HepG2 (cell line): ENCODE measurements around the gene NGF. TPM values are rescaled to one million over a fixed set of nuclear protein-coding genes. Genes with fewer than 3 reads are reported as not detected.

Source experiments
- ATAC-seq: fragments of 200-7000 bp; cut with Tn5 transposase; 3 replicates; pipeline ENCODE4 v1.9.1; 2020; ENCODE audit warnings: mild to moderate bottlenecking, moderate library complexity
- BruUV-seq: library from RNA; stranded (reverse); fragments of 400-500 nt; replicated peaks from 2 replicates; lab custom pipeline; 2021; lab: Mats Ljungman, UMichigan
- CTCF ChIA-PET: fragments of 300-600 bp; formaldehyde crosslinking; extraction: SDS; loops from one replicate; lab custom pipeline; 2021; ENCODE audit warnings: low total read pairs, inconsistent platforms, low intra/inter-chr PET ratio; lab: Yijun Ruan, JAX
- POLR2A ChIA-PET: fragments of 350-600 bp; sonication (Branson Sonifier 250); formaldehyde crosslinking; loops from one replicate; lab custom pipeline; 2020; ENCODE audit warnings: antibody characterized with exemption, inconsistent platforms; lab: Yijun Ruan, JAX
- DNase-seq: peaks from one replicate; pipeline ENCODE4 v3.0.0-alpha.2; 2015; ENCODE audit warnings: low spot score
- FAIRE-seq: peaks from 3 replicates; lab custom pipeline; 2011; peaks lifted over from hg19 to GRCh38; lab: Jason Lieb, UNC
- H2AFZ ChIP-seq: one replicate; pipeline ENCODE4 v1.6.1; 2011; ENCODE audit warnings: low read length, inconsistent platforms
- H3K27ac ChIP-seq: fragments of 300-600 bp; 3 replicates; pipeline ENCODE4 v1.8.0; 2011; ENCODE audit warnings: mixed run types, mild to moderate bottlenecking, mixed read lengths, low read length, inconsistent platforms; ENCODE audit not compliant: insufficient read depth; ENCODE audit errors: extremely low read length
- H3K27me3 ChIP-seq, 2 experiments: fragments of 200-600 bp in 1 of 2; 2 replicates in 1 of 2; 3 replicates in 1 of 2; pipeline versions ENCODE4 v1.6.0 to v1.8.0; 2011; ENCODE audit warnings: low read length in 2 of 2, mild to moderate bottlenecking in 2 of 2, moderate library complexity in 2 of 2, inconsistent platforms in 1 of 2; ENCODE audit not compliant: insufficient read depth in 2 of 2, control insufficient read depth in 1 of 2
- H3K36me3 ChIP-seq, 2 experiments: fragments of 200-600 bp in 1 of 2; replicated peaks in 1 of 2; 2 replicates in 1 of 2; 3 replicates in 1 of 2; pipeline versions ENCODE4 v1.5.1 to v1.8.0; 2011; ENCODE audit warnings: low read length in 2 of 2, inconsistent platforms in 1 of 2; ENCODE audit not compliant: insufficient read depth in 2 of 2, control insufficient read depth in 1 of 2
- H3K4me1 ChIP-seq: 2 replicates; pipeline ENCODE4 v1.5.1; 2012; ENCODE audit warnings: low read length, inconsistent platforms; ENCODE audit not compliant: insufficient read depth
- H3K4me2 ChIP-seq: 2 replicates; pipeline ENCODE4 v1.6.0; 2011; ENCODE audit warnings: low read depth, low read length, inconsistent platforms
- H3K4me3 ChIP-seq, 3 experiments: fragments of 200-600 bp in 1 of 3; sonication (generic), shearing (Covaris generic) in 1 of 3; replicated peaks in 1 of 3; 2 replicates each; pipeline ENCODE4 v1.5.1; 2011 to 2016; ENCODE audit warnings: low read length in 3 of 3, inconsistent platforms in 2 of 3, low read depth in 2 of 3, mild to moderate bottlenecking in 2 of 3, control low read depth in 1 of 3, mixed read lengths in 1 of 3; ENCODE audit not compliant: insufficient read depth in 1 of 3
- H3K79me2 ChIP-seq: one replicate; pipeline ENCODE4 v1.6.1; 2011; ENCODE audit warnings: low read length, inconsistent platforms; ENCODE audit not compliant: insufficient read depth
- H3K9ac ChIP-seq: 2 replicates; pipeline ENCODE4 v1.6.0; 2011; ENCODE audit warnings: mild to moderate bottlenecking, low read depth, low read length, inconsistent platforms; ENCODE audit not compliant: insufficient read depth
- H3K9me3 ChIP-seq: 2 replicates; pipeline ENCODE4 v1.5.1; 2012; ENCODE audit warnings: mild to moderate bottlenecking, low read length
- H4K20me1 ChIP-seq: 2 replicates; pipeline ENCODE4 v1.6.0; 2011; ENCODE audit warnings: inconsistent platforms, mild to moderate bottlenecking, low read length, moderate library complexity; ENCODE audit not compliant: insufficient read depth
- ARNT2 ChIP-seq: sonication (generic); formaldehyde crosslinking; IDR thresholded peaks from 2 replicates; pipeline ENCODE4 v1.8.0; 2022; ENCODE audit warnings: mild to moderate bottlenecking, low read depth, missing genetic modification reagents, moderate library complexity
- BORCS8-MEF2B ChIP-seq: sonication (generic); formaldehyde crosslinking; IDR thresholded peaks from 2 replicates; pipeline ENCODE4 v1.8.0; 2022; ENCODE audit warnings: mild to moderate bottlenecking, missing genetic modification reagents
- CBX1 ChIP-seq: IDR thresholded peaks from one replicate; pipeline ENCODE4 v1.6.1; 2016; ENCODE audit warnings: antibody characterized with exemption, low read depth
- CHD2 ChIP-seq: IDR thresholded peaks from 2 replicates; pipeline ENCODE4 v1.6.1; 2011; ENCODE audit warnings: low read depth, low read length, improper control_type of control experiment
- MAFG ChIP-seq: sonication (generic); formaldehyde crosslinking; IDR thresholded peaks from 2 replicates; pipeline ENCODE4 v1.5.1; 2020; ENCODE audit warnings: mild to moderate bottlenecking, missing genetic modification reagents
- SMAD9 ChIP-seq: sonication (generic); formaldehyde crosslinking; IDR thresholded peaks from 2 replicates; pipeline ENCODE4 v1.5.1; 2020; ENCODE audit warnings: mild to moderate bottlenecking, missing genetic modification reagents
- TBL1XR1 ChIP-seq: fragments of 150-350 bp; IDR thresholded peaks from 2 replicates; pipeline ENCODE4 v1.6.1; 2014; ENCODE audit warnings: borderline replicate concordance, low read length; ENCODE audit not compliant: partially characterized antibody
- ZNF180 ChIP-seq: sonication (generic); formaldehyde crosslinking; IDR thresholded peaks from 2 replicates; pipeline ENCODE4 v1.4.0; 2020; ENCODE audit warnings: low read depth, missing genetic modification reagents, borderline replicate concordance
- ZNF34 ChIP-seq: sonication (generic); formaldehyde crosslinking; IDR thresholded peaks from 2 replicates; pipeline ENCODE4 v1.4.0; 2020; ENCODE audit warnings: mild to moderate bottlenecking, missing genetic modification reagents, borderline replicate concordance
- ZNF816 ChIP-seq: sonication (generic); formaldehyde crosslinking; IDR thresholded peaks from 2 replicates; pipeline ENCODE4 v1.8.0; 2022; ENCODE audit warnings: missing genetic modification reagents, mild to moderate bottlenecking, borderline replicate concordance
- ZSCAN12 ChIP-seq: sonication (generic); formaldehyde crosslinking; IDR thresholded peaks from 2 replicates; pipeline ENCODE4 v1.9.0; 2021; ENCODE audit warnings: mild to moderate bottlenecking, missing genetic modification reagents
- ZSCAN25 ChIP-seq: sonication (generic); formaldehyde crosslinking; IDR thresholded peaks from 2 replicates; pipeline ENCODE4 v1.8.0; 2022; ENCODE audit warnings: mild to moderate bottlenecking, missing genetic modification reagents
- ZSCAN30 ChIP-seq: sonication (generic); formaldehyde crosslinking; IDR thresholded peaks from 2 replicates; pipeline ENCODE4 v1.5.0; 2020; ENCODE audit warnings: mild to moderate bottlenecking, missing genetic modification reagents
- WGBS: methylation state at CpG from one replicate; pipeline ENCODE4 v1.1.6; 2017; ENCODE audit warnings: low lambda C conversion rate; 5-methylcytosine and 5-hydroxymethylcytosine counted together
- in situ Hi-C: cut with HindIII; loops from 2 replicates; pipeline ENCODE4 v1.10.0; 2017; ENCODE audit warnings: low pct_unique_long_range_greater_than_20kb; ENCODE audit not compliant: extremely low pct_ligation_motif_present
- intact Hi-C: fragments of 100-400 bp; cut with micrococcal nuclease; formaldehyde crosslinking; loops from one replicate; pipeline ENCODE4 v1.10.0; 2022; ENCODE audit not compliant: unreplicated experiment
- polyA plus RNA-seq, 8 experiments: library from polyadenylated mRNA; depleted of rRNA in 3 of 8; stranded (reverse) in 7 of 8; unstranded in 1 of 8; fragments of >200 nt; fragmentation: Illumina TruSeq in 4 of 8; extraction: Trizol in 4 of 8; gene quantifications; 2 replicates each; pipeline versions ENCODE4 v1.2.1 to v1.2.3, GENCODE V29; 2011 to 2016; ENCODE audit warnings: low read depth in 4 of 8, missing spikeins in 1 of 8, mixed read lengths in 1 of 8; ENCODE audit not compliant: insufficient read depth in 1 of 8
- total RNA-seq, 5 experiments: library from RNA; depleted of rRNA; stranded (reverse); fragments of >200 nt; fragmentation: Illumina TruSeq; extraction: Trizol; gene quantifications; 2 replicates each; pipeline ENCODE4 v1.2.3, GENCODE V29; 2016; ENCODE audit warnings: low read depth in 1 of 5
- TF ChIP-seq, protein P1 (sequence below): sonication (generic); formaldehyde crosslinking; IDR thresholded peaks from 2 replicates; pipeline ENCODE4 v1.9.0; 2021; ENCODE audit warnings: missing genetic modification reagents, mild to moderate bottlenecking, borderline replicate concordance
- TF ChIP-seq, protein P2 (sequence below): sonication (generic); formaldehyde crosslinking; IDR thresholded peaks from 2 replicates; pipeline ENCODE4 v1.4.0; 2020; ENCODE audit warnings: mild to moderate bottlenecking, missing genetic modification reagents
- TF ChIP-seq, protein P3 (sequence below): sonication (generic); formaldehyde crosslinking; IDR thresholded peaks from 2 replicates; pipeline ENCODE4 v1.4.0; 2020; ENCODE audit warnings: missing genetic modification reagents, borderline replicate concordance
- TF ChIP-seq, protein P4 (sequence below): sonication (generic); formaldehyde crosslinking; IDR thresholded peaks from 2 replicates; pipeline ENCODE4 v1.4.0; 2020; ENCODE audit warnings: mild to moderate bottlenecking, low read depth, missing genetic modification reagents

Gene NGF
- total and polyA plus RNA-seq, 2 of the 13 experiments (the other 11 are each of a cell fraction or from before 2014, with no cell fraction given): not detected

DNA sequence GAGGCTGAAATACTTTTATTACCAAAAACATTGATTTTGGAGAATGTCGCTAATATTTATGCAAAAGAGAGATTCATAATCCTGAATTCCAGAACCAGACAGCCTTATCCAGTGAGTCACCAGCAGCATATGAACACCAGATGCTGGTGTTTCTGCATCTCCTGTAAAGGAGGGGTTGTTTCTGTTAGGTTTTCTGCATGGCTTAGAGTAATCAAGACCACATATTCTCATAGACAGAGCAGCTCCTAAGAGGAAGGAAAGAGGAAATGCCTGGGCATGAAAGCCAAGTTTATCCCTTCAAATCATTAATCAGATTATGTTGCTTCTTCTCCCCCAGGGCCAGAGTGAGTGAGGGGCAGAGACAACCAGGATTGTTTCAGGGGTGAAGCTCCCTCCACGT is 86.2 kb downstream of the NGF start:
- no peak for ATAC-seq
- in situ Hi-C loops: no loop called here
- Histone ChIP-seq H3K27ac (no peak overlapping the region), H2AFZ (no peak overlapping the region), H3K27me3 (no peaks in the 10 kb centered on the region), H3K9ac (no peak overlapping the region), H4K20me1 (no peaks in the 10 kb centered on the region), H3K36me3 (no peaks in the 10 kb centered on the region), H3K79me2 (no peaks in the 10 kb centered on the region), H3K4me1 (no peaks in the 10 kb centered on the region), H3K4me3 (no peak overlapping the region), H3K4me2 (no peak overlapping the region), H3K9me3 (0 out of 2 replicates have a peak, but pooled peaks cover 1% of the 10 kb centered on the region)
- ChIA-PET POLR2A (no interaction called here), CTCF (no interaction called here)
- WGBS: 3% methylated on average over 2 of the region's 2 CpGs
- DNase-seq: no peak
- intact Hi-C loops: no loop called here
- BruUV-seq: no TSS peak
- no peak for FAIRE-seq
- TF ChIP-seq, protein P1, sequence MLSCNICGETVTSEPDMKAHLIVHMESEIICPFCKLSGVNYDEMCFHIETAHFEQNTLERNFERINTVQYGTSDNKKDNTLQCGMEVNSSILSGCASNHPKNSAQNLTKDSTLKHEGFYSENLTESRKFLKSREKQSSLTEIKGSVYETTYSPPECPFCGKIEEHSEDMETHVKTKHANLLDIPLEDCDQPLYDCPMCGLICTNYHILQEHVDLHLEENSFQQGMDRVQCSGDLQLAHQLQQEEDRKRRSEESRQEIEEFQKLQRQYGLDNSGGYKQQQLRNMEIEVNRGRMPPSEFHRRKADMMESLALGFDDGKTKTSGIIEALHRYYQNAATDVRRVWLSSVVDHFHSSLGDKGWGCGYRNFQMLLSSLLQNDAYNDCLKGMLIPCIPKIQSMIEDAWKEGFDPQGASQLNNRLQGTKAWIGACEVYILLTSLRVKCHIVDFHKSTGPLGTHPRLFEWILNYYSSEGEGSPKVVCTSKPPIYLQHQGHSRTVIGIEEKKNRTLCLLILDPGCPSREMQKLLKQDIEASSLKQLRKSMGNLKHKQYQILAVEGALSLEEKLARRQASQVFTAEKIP (CRISPR knock-in tag): no peak
- TF ChIP-seq, protein P2, sequence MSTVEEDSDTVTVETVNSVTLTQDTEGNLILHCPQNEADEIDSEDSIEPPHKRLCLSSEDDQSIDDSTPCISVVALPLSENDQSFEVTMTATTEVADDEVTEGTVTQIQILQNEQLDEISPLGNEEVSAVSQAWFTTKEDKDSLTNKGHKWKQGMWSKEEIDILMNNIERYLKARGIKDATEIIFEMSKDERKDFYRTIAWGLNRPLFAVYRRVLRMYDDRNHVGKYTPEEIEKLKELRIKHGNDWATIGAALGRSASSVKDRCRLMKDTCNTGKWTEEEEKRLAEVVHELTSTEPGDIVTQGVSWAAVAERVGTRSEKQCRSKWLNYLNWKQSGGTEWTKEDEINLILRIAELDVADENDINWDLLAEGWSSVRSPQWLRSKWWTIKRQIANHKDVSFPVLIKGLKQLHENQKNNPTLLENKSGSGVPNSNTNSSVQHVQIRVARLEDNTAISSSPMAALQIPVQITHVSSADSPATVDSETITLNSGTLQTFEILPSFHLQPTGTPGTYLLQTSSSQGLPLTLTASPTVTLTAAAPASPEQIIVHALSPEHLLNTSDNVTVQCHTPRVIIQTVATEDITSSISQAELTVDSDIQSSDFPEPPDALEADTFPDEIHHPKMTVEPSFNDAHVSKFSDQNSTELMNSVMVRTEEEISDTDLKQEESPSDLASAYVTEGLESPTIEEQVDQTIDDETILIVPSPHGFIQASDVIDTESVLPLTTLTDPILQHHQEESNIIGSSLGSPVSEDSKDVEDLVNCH: no peak
- TF ChIP-seq CBX1 (no peak), ZSCAN30 (CRISPR knock-in tag) (no peak), ZSCAN25 (no peak), ZNF816 (no peak), CHD2 (no peak), SMAD9 (CRISPR knock-in tag) (no peak), TBL1XR1 (no peak), MAFG (CRISPR knock-in tag) (no peak), ZSCAN12 (CRISPR knock-in tag) (no peak), ZNF34 (CRISPR knock-in tag) (no peak), BORCS8-MEF2B (CRISPR knock-in tag) (no peak), ARNT2 (CRISPR knock-in tag) (no peak), ZNF180 (CRISPR knock-in tag) (no peak)
- TF ChIP-seq, protein P3, sequence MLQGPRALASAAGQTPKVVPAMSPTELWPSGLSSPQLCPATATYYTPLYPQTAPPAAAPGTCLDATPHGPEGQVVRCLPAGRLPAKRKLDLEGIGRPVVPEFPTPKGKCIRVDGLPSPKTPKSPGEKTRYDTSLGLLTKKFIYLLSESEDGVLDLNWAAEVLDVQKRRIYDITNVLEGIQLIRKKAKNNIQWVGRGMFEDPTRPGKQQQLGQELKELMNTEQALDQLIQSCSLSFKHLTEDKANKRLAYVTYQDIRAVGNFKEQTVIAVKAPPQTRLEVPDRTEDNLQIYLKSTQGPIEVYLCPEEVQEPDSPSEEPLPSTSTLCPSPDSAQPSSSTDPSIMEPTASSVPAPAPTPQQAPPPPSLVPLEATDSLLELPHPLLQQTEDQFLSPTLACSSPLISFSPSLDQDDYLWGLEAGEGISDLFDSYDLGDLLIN (CRISPR knock-in tag): no peak
- TF ChIP-seq, protein P4, sequence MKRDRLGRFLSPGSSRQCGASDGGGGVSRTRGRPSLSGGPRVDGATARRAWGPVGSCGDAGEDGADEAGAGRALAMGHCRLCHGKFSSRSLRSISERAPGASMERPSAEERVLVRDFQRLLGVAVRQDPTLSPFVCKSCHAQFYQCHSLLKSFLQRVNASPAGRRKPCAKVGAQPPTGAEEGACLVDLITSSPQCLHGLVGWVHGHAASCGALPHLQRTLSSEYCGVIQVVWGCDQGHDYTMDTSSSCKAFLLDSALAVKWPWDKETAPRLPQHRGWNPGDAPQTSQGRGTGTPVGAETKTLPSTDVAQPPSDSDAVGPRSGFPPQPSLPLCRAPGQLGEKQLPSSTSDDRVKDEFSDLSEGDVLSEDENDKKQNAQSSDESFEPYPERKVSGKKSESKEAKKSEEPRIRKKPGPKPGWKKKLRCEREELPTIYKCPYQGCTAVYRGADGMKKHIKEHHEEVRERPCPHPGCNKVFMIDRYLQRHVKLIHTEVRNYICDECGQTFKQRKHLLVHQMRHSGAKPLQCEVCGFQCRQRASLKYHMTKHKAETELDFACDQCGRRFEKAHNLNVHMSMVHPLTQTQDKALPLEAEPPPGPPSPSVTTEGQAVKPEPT: no peak
